Stimulated activated CD8-positive, alpha-beta memory T cell treated with anti-CD3 and anti-CD28 coated beads, Interleukin-7, amount 100 ng/mL, for 24 hours (primary cell): ENCODE data around the gene GTF2H3.
"Not testable (repeated sequence)": the region's sequence is repeated elsewhere in the genome, so short reads cannot be mapped to it uniquely, and the experiment has no call there.

Experiments used
- DNase-seq: peaks from one replicate; pipeline ENCODE4 v3.0.0-alpha.2; 2020; ENCODE audit warnings: low read depth

Gene GTF2H3

GRCh38 chr12:123633379-123634141 is at the start of gene GTF2H3, which contains the start of gene EIF2B1:
TSS of gene GTF2H3 (plus strand) at chr12:123633829. CDS start at chr12:123633860, 31 bp downstream.
TSS of gene EIF2B1 (minus strand) at chr12:123633686. CDS start at chr12:123633557, 129 bp downstream.
- peak; percentile 97 for DNase-seq

DNA sequence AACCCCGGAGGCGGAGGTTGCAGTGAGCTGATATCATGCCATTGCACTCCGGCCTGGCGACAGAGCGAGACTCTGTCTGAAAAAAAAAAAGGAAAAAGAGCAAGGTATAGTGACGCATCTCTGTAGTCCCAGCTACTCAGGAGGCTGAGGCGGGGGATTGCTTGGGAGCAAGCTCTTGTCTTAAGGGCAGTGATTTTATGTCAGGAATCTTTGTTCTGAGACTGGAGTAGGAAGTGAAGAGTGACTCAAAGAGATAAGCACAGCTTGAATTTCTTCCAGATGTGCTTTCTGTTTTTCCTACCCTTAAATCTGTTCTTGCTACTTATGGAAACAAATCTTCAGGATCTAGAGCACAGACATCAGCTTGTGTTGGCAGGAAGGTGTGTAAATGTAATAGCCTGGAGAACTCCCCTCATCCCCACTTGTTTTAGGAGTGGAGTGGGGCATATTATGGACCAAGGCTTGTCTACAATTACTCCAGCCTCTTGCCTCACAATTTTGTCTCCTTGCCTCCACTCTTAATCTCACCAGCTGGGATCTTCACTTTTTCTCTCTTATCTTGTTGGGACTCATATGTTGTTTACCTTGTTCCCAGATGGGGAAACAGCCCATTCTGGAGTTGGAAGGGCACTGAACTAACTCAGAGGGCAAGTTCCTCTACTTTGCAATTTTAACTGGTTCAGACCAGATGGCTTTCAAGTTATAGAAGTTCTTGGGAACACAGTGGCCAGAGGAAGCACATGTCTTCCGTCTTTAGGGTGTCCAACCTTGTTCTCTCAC is 41.7 kb upstream of the GTF2H3 start:
- no peak for DNase-seq

GRCh38 chr12:123595729-123596128 is 37.9 kb upstream of the GTF2H3 start:
- no peak for DNase-seq

GRCh38 chr12:123597100-123597499 is 36.5 kb upstream of the GTF2H3 start:
- DNase-seq = no peak

DNA sequence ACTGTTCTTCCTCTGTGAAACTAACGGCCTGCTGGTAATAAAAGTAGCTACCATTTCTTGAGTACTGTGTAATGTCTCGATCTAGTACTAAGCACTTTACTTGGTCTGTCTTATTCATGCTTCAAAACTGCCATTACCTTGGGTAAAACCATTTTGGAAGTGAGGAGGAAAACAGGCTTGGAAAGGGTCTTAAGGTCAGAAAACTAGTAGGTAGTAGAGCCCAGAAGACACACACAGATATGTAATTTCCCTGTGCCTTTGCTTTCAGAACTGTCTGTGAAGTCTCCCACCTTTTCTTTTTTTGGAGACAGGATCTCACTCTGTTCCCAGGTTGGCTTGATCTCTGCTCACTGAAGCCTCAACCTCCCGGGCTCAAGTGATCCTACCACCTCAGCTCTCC is 35.1 kb upstream of the GTF2H3 start:
- no peak for DNase-seq

DNA sequence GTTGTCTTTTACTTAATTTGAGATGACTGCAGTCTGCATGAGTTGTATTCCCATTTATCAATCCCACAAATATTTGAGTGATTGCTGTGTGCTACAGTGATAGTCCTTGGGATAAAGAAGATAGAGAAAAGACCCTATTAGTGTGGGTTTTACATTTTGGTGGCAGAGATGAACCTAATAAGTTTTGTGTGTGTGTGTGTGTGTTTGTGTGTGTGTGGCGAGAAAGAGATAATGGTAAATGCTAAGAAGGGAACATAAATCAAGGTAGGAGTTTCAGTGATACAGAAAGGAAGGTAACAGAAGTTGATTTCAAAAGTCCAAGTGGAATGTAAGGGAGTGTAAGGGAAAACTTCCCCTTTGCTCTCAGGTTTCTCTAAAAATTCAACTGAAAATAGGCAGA is 34.3 kb upstream of the GTF2H3 start:
- DNase-seq = no peak

GRCh38 chr12:123599721-123600120 is 33.9 kb upstream of the GTF2H3 start:
- no peak for DNase-seq

GRCh38 chr12:123601602-123602489 is 31.8 kb upstream of the GTF2H3 start, which contains the start of gene DDX55:
TSS of gene DDX55 (plus strand) at chr12:123602099. CDS start at chr12:123602149, 50 bp downstream.
- peak; percentile 62 for DNase-seq

GRCh38 chr12:123602651-123603195 is 30.9 kb upstream of the GTF2H3 start:
- DNase-seq = no peak

DNA sequence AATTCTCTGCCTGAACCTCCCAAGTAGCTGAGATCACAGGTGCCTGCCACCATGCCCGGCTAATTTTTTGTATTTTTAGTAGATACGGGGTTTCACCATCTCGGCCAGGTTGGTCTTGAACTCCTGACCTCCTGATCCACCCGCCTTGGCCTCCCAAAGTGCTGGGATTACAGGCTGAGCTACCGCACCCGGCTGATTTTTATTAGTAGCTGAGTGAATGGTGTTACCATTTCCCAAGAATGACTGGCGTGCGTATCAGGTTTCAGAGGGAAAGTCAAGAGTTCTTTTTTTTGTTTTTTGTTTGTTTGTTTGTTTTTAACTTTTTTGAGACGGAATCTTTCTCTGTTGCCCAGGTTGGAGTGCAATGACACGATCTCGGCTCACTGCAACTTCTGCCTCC is 30.1 kb upstream of the GTF2H3 start:
- DNase-seq = not testable (repeated sequence)

DNA sequence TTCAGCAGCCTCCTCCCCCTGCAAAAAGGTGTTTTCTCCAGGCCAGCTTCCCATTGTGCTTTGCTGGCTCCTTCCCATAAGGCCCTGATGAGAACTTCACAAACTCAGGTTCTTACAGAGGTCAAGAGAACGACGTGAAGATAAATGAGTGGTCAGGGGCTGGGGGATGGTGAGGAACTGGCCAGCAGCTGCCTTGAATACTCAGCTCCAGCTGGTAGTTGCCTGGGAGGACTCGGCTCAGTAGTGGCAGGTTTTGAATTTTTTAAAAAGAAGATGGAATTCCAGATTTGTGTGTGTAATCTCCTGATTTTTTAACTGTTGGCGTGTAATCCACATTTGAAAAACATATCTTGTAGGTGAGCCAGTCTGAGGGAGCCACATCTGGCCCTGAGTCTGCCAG is 25.9 kb upstream of the GTF2H3 start:
- no peak for DNase-seq

- no peak for DNase-seq
Measured at GRCh38 chr12:123608182-123608581, 25.4 kb upstream of the GTF2H3 start.

DNA sequence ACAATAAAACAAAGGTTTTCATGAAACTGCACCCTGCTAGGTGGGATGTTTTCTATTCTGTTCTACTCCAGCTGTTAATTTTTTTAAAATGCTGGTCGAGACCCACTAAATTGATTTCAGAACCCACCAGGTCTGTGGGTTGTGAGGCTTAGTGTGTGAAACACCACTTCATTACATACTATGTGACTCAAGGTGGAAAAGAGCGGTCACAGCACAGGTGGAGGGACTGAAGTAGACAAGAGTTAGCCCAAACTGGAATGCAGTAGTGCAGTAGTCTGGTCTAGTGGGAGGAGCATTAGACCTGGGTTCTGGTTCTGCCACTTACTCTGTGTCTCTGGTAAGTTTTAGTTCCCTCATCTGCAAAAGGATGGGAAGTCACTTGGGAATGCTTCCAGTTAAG is 19.5 kb upstream of the GTF2H3 start:
- no peak for DNase-seq

DNA sequence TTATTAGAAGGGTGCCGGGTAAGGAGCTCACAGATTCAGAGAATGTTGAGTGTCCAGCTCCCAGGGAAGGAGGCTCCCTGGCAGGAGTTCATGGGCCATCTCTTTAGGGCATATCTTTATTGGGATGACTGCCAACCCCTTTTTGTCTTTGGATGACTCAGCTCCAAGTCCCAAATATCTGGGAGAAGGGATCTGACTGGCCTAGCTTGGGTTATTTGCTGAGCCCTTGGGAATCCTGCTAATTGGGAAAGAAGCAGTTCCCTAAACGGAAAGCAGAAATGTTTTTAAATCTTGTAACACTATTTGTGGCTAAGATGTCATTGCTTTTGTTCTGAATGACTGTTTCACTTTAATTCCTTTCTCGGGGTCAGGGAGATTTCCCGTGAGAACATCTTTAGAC is 19.1 kb upstream of the GTF2H3 start:
- DNase-seq = no peak

- no peak for DNase-seq
Measured at GRCh38 chr12:123617144-123617543, 16.5 kb upstream of the GTF2H3 start.

- no peak for DNase-seq
Measured at GRCh38 chr12:123617580-123617979, 16.0 kb upstream of the GTF2H3 start.

DNA sequence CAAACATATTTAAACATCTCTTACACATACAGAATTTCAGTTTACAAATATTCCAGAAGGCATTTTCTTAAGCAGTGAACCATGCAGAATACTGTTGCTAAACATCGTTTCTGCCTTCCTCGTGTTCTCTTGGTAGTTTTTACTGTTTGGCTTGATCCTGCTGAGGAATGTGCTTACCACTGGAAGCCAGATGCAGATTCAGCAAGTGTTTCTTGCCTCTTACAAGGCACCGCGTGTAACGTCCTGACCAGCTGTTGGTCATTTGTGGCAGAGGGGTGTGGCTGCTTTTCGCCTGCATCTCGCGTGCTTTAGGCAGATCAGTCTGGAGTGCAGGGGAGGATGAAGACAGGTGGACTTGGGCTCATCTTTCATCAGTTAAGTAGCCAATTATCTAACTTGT is 12.5 kb upstream of the GTF2H3 start:
- DNase-seq = no peak

DNA sequence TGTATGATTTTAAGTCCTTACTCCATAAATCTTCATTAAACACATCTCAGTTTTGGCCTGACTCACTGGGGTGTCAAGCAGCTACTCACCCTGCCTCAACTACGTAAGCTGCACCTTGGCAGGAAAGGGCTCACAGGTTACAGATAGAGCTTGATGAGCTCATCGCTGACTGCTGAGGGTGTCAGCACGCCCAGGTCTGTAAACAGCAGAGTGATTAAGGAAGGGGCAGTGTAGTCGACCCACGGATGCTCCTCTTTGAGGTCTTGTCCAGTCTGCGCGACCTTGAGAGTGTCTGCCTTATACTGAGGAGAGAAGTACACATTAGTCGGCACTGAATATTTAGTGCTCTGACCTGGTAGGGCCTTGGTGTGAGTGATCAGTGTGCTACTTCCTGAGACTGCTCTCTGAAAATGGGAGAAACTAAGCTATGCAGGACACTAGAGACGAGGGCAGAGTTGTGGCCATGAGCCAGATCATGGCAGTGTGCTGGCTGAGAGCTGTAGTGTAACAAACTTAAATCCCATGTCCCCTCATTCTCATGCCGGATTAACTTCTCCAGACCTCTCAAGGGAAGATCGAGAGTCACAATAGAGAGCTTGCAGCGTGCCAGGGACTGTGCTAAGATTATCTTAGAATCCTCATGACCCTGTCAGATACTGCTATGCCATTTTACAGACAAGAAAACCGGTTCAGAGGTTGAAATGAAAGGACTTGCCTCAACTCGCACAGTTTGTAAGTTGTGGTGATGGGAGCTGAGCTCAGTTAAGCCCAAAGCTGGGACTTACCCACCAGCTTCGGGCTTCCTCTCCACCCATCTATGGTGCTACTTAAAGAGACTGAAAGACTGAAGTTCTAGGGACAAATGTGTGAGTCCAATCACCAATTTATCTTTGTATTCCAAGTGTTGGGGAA is 11.8 kb upstream of the GTF2H3 start:
- no peak for DNase-seq

- no peak for DNase-seq
Measured at GRCh38 chr12:123634142-123634561, 523 bp downstream of the GTF2H3 start.

DNA sequence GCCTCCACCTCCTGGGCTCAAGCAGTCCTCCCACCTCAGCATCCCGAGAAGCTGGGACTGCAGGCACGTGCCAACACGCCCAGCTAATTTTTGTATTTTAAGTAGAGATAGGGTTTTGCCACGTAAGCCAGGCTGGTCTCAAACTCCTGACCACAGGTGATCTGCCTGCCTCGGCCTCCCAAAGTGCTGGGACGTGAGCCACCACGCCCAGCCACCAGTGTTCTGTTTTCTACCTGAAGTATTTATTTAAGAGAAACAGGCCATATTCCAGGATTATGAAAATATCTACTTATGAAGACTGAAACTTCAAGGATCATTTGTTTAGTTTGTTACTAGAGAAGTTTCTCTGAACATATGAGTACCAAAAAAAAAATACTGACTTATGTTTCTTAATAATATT is 10.3 kb downstream of the GTF2H3 start:
- no peak for DNase-seq

DNA sequence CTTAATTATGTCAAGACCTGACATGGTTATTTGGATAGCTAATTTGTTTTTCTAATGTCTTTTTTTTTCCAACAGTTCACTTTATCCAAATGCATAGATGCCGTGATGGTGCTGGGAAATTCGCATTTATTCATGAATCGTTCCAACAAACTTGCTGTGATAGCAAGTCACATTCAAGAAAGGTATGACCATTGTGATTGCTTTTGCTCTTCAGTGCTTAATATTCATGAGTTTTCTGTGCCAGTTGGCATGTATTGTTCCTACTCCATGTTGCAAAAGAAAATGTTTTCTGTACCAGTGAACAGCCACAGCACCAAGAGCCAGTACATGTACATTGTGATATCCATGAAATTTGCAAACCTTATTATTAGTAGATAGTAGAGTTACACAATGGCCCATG is 11.8 kb downstream of the GTF2H3 start:
- DNase-seq = no peak
